ENCODE measurements around the gene MOBP.
"Not testable (repeated sequence)": the region's sequence is repeated elsewhere in the genome, so short reads cannot be mapped to it uniquely, and the experiment has no call there.

The MOBP gene

GRCh38 chr3:39467394-39468107 lies at the start of gene MOBP:
Gene MOBP (plus strand): TSS chr3:39467680. CDS start chr3:39502070, 34,390 bp downstream.
- no peak for DNase-seq

GRCh38 chr3:39418556-39419225 lies 48.8 kb upstream of the MOBP start:
- DNase-seq: not testable (repeated sequence)

- no peak for DNase-seq
Measured at GRCh38 chr3:39419742-39420315, 47.7 kb upstream of the MOBP start.

GRCh38 chr3:39420543-39420942 lies 46.9 kb upstream of the MOBP start:
- DNase-seq: no peak

- DNase-seq: no peak
Measured at GRCh38 chr3:39423436-39423970, 44.0 kb upstream of the MOBP start.

GRCh38 chr3:39426312-39426711 lies 41.2 kb upstream of the MOBP start:
- no peak for DNase-seq

GRCh38 chr3:39427506-39427905 lies 40.0 kb upstream of the MOBP start:
- DNase-seq: no peak

GRCh38 chr3:39428745-39429201 lies 38.7 kb upstream of the MOBP start:
- no peak for DNase-seq

- no peak for DNase-seq
Measured at GRCh38 chr3:39429466-39429865, 38.0 kb upstream of the MOBP start.

GRCh38 chr3:39432342-39432741 lies 35.1 kb upstream of the MOBP start:
- DNase-seq: no peak

GRCh38 chr3:39433642-39434041 lies 33.8 kb upstream of the MOBP start:
- no peak for DNase-seq

- no peak for DNase-seq
Measured at GRCh38 chr3:39434574-39434973, 32.9 kb upstream of the MOBP start.

- no peak for DNase-seq
Measured at GRCh38 chr3:39435006-39435748, 32.3 kb upstream of the MOBP start.

GRCh38 chr3:39438880-39439279 lies 28.6 kb upstream of the MOBP start:
- no peak for DNase-seq

- no peak for DNase-seq
Measured at GRCh38 chr3:39440316-39440715, 27.2 kb upstream of the MOBP start.

GRCh38 chr3:39443530-39443929 lies 23.9 kb upstream of the MOBP start:
- no peak for DNase-seq

- no peak for DNase-seq
Measured at GRCh38 chr3:39445927-39446326, 21.6 kb upstream of the MOBP start.

- no peak for DNase-seq
Measured at GRCh38 chr3:39446444-39446843, 21.0 kb upstream of the MOBP start.

- DNase-seq: peak; percentile 27
Measured at GRCh38 chr3:39447637-39448483, 19.6 kb upstream of the MOBP start.

- DNase-seq: no peak
Measured at GRCh38 chr3:39448506-39449233, 18.8 kb upstream of the MOBP start.

- DNase-seq: no peak
Measured at GRCh38 chr3:39449796-39450195, 17.7 kb upstream of the MOBP start.

Data from NCI-H1092 treated with DMSO at 0.1 percent for 48 hours (cell line).